RWPE2 (cell line): ENCODE data around the gene LENG1.

Experiments
- ATAC-seq: fragments of 200-7000 bp; cut with Tn5 transposase; 3 replicates; pipeline ENCODE4 v1.9.1; 2021; ENCODE audit warnings: low read depth
- DNase-seq: peaks from one replicate; pipeline ENCODE4 v3.0.0-alpha.2; 2020; ENCODE audit warnings: low spot score
- H3K27ac ChIP-seq: fragments of 450-650 bp; 2 replicates; pipeline ENCODE4 v1.5.1; 2017; ENCODE audit warnings: mild to moderate bottlenecking; ENCODE audit not compliant: poor library complexity, severe bottlenecking
- H3K27me3 ChIP-seq: fragments of 250-450 bp; sonication (Bioruptor Pico); 2 replicates; pipeline ENCODE4 v1.5.1; 2021; ENCODE audit warnings: mild to moderate bottlenecking, moderate library complexity; ENCODE audit not compliant: insufficient read depth, poor library complexity, severe bottlenecking
- H3K36me3 ChIP-seq: fragments of 250-450 bp; sonication (Bioruptor Pico); 2 replicates; pipeline ENCODE4 v1.5.1; 2020; ENCODE audit warnings: low read depth, mild to moderate bottlenecking, moderate library complexity
- H3K4me1 ChIP-seq: fragments of 250-450 bp; sonication (Bioruptor Pico); 2 replicates; pipeline ENCODE4 v1.5.1; 2021; ENCODE audit warnings: mild to moderate bottlenecking, moderate library complexity; ENCODE audit not compliant: insufficient read depth, poor library complexity, severe bottlenecking
- H3K4me3 ChIP-seq: fragments of 250-450 bp; sonication (Bioruptor Pico); 2 replicates; pipeline ENCODE4 v1.5.1; 2021; ENCODE audit warnings: mild to moderate bottlenecking, moderate library complexity; ENCODE audit not compliant: severe bottlenecking
- H3K9me3 ChIP-seq: fragments of 250-450 bp; sonication (Bioruptor Pico); 2 replicates; pipeline ENCODE4 v1.5.1; 2021; ENCODE audit warnings: mild to moderate bottlenecking, moderate library complexity; ENCODE audit not compliant: severe bottlenecking
- TF ChIP-seq, protein P1 (sequence below): fragments of 450-650 bp; IDR thresholded peaks from one replicate; pipeline ENCODE4 v1.5.1; 2017; ENCODE audit warnings: mild to moderate bottlenecking, moderate library complexity; ENCODE audit not compliant: poor library complexity, severe bottlenecking

LENG1 gene

GRCh38 chr19:54133312-54133956 lies 26.1 kb downstream of the LENG1 start:
- Histone ChIP-seq H3K27ac (no peak overlapping the region), H3K4me3 (no peak overlapping the region), H3K36me3 (peaks cover 7% of the 10 kb centered on the region), H3K27me3 (no peaks in the 10 kb centered on the region), H3K9me3 (no peaks in the 10 kb centered on the region), H3K4me1 (no peaks in the 10 kb centered on the region)
- ATAC-seq (no peak), DNase-seq (no peak)
- TF ChIP-seq, protein P1, sequence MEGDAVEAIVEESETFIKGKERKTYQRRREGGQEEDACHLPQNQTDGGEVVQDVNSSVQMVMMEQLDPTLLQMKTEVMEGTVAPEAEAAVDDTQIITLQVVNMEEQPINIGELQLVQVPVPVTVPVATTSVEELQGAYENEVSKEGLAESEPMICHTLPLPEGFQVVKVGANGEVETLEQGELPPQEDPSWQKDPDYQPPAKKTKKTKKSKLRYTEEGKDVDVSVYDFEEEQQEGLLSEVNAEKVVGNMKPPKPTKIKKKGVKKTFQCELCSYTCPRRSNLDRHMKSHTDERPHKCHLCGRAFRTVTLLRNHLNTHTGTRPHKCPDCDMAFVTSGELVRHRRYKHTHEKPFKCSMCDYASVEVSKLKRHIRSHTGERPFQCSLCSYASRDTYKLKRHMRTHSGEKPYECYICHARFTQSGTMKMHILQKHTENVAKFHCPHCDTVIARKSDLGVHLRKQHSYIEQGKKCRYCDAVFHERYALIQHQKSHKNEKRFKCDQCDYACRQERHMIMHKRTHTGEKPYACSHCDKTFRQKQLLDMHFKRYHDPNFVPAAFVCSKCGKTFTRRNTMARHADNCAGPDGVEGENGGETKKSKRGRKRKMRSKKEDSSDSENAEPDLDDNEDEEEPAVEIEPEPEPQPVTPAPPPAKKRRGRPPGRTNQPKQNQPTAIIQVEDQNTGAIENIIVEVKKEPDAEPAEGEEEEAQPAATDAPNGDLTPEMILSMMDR: no peak

- H3K4me1 ChIP-seq: no peaks in the 10 kb centered on the region
- no peak overlapping the region for H3K27ac ChIP-seq
- H3K4me3 ChIP-seq: no peak overlapping the region
- ATAC-seq (no peak), DNase-seq (no peak)
- H3K9me3 ChIP-seq: no peaks in the 10 kb centered on the region
- H3K27me3 ChIP-seq: no peaks in the 10 kb centered on the region
- TF ChIP-seq, protein P1: no peak
- H3K36me3 ChIP-seq: peaks cover 25% of the 10 kb centered on the region
Observed at GRCh38 chr19:54129617-54129996, 29.9 kb downstream of the LENG1 start.

DNA sequence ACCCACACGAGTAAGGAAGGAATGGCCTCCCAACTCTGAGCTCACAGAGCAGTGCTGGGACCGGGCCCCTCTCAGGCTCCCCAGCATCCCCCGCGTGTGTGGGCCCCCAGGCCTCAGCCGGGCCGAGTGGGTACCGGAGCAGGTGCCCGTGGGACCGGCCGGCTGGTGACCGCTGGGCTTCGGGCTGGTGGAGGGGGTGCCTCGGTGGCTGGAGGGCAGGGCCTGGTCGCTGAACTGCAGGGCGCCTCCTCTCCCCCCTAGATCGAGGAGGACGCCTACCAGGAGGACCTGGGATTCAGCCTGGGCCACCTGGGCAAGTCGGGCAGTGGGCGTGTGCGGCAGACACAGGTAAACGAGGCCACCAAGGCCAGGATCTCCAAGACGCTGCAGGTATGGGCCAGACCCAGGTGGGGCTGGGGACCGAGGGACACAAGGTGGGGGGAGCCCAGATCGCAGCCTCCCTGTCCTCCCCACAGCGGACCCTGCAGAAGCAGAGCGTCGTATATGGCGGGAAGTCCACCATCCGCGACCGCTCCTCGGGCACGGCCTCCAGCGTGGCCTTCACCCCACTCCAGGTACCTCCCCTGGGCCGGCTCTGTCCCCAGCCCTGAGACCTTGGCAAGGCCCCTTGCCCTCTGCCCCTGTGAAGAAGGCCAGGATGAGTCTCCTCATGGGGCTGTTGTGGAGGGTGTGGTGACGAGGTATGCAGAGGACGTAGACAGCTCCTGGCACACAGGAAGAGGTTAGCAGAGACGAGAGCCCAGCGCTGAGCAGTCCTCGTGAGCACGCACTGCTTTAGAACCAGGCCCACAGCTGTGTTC lies 30.5 kb downstream of the LENG1 start:
- H3K27me3 ChIP-seq: no peaks in the 10 kb centered on the region
- peaks cover 31% of the 10 kb centered on the region for H3K36me3 ChIP-seq
- H3K4me1 ChIP-seq: no peaks in the 10 kb centered on the region
- no peak for DNase-seq
- TF ChIP-seq, protein P1: no peak
- no peak for ATAC-seq
- H3K9me3 ChIP-seq: no peaks in the 10 kb centered on the region
- H3K27ac ChIP-seq: no peak overlapping the region
- H3K4me3 ChIP-seq: no peak overlapping the region

DNA sequence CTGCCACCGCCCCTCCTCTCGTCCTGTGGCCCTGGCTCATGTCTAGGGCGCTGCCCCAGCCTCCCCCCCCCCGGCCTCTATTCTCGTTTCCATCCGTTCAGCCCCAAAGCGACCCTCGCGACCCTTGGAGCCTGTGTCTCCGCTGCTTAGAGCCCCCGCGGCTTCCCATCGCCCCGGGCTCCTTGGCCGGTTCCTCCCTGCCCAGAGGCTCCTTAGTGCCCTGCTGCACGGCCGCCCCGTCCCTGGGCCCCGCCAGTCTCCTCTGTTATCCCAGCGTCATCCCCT lies 31.1 kb downstream of the LENG1 start:
- no peaks in the 10 kb centered on the region for H3K4me1 ChIP-seq
- H3K4me3 ChIP-seq: no peak overlapping the region
- H3K27ac ChIP-seq: no peak overlapping the region
- no peak for DNase-seq
- TF ChIP-seq, protein P1: no peak
- no peaks in the 10 kb centered on the region for H3K27me3 ChIP-seq
- peaks cover 37% of the 10 kb centered on the region for H3K36me3 ChIP-seq
- no peak for ATAC-seq
- H3K9me3 ChIP-seq: no peaks in the 10 kb centered on the region
